Stimulated activated CD4-positive, alpha-beta T cell treated with anti-CD3 and anti-CD28 coated beads, Interleukin-2, amount 100 ng/mL, for 24 hours (primary cell): Measurements from ENCODE around the gene EYS.

Experiments used
- DNase-seq, 2 donors: peaks; one replicate each; pipeline ENCODE4 v3.0.0-alpha.2; 2020

Gene EYS

GRCh38 chr6:63677282-63677681 is 2029.7 kb downstream of the EYS start:
- no peak for DNase-seq

- no peak for DNase-seq
Observed at GRCh38 chr6:63676412-63677114, 2030.5 kb downstream of the EYS start.

DNA sequence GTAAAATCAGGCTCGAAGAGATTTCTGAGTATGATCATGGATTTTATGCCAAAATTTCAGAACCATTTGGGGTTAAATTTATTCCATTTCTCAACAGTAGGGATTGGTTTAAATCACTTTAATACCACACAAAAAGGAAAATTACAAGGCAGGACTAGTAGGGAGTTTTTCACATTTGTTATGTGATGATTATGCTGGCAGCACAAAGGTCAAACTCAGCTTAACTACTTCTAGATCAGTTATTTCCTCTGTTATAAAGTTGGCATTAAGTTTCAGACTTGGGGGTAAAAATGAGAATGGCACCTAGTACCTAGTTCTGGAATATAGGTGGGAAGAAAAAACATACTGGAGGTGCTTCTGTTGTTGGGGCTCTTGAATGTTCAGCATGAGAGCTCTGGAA is 2031.9 kb downstream of the EYS start:
- no peak for DNase-seq

- no peak for DNase-seq
Observed at GRCh38 chr6:63674635-63675034, 2032.4 kb downstream of the EYS start.

DNA sequence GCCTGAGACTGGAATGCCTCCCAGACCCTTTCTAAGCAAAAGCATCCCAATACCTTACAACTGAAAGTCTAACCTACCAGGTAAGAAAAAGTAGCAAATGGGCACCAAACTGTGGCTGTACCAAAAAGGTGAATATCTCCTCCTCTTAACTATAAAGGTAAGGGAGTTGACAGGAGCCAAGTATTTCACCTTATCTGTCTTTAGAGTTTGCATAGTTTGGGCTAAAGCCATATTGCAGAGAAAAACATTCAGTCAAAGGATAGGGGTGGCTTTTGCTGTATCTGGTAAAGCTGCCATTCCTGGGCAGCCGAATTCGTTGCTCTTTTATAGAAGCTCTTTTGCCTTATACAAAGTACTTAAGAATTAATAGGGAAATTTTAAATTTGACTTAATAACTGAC is 2033.3 kb downstream of the EYS start:
- no peak for DNase-seq

DNA sequence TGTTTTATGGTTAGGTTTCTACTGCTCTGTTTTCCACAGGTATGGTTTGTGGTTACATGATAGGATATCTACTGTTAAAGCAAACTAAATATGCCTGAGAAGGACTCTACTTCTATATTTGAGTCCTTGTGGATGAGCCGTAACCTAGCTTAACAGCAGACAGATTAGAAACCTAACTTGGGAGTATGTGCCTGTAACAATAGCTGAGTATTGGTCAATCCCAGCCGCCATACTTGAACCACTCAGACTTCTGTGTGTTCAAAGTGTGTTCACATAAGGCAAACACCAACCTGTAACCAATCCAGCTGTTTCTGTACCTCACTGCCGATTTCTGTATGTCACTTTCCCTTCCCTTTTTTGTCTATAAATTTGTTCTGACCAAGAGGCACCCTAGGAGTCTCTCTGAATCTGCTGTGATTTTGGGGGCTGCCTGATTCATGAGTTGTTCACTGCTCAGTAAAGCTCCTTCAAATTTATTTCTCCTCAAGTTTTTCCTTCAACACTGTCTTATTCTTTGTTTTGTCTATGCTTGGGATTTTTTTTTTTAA is 2034.4 kb downstream of the EYS start:
- no peak for DNase-seq

GRCh38 chr6:63671098-63671754 is 2035.8 kb downstream of the EYS start:
- DNase-seq, result no peak
